ENCODE data around the gene FGF2. TPM values are rescaled to one million over a fixed set of nuclear protein-coding genes. Genes with fewer than 3 reads are reported as not detected.
"Not testable (repeated sequence)": the region's sequence is repeated elsewhere in the genome, so short reads cannot be mapped to it uniquely, and the experiment has no call there.

FGF2 gene
- total RNA-seq, 1 experiment from 2014 or later = 33.7 TPM

GRCh38 chr4:122863639-122864038 is 37.0 kb downstream of the FGF2 start:
- Mint-ChIP-seq H3K27ac (ENCODE audit: unreplicated experiment) (no peak overlapping the region), H3K9me3 (ENCODE audit: low read depth, unreplicated experiment) (no peaks in the 10 kb centered on the region), H3K4me1 (ENCODE audit: low read depth, unreplicated experiment) (peaks cover 25% of the 10 kb centered on the region), H3K4me3 (ENCODE audit: low read depth, unreplicated experiment) (no peak overlapping the region), H3K27me3 (ENCODE audit: unreplicated experiment) (no peaks in the 10 kb centered on the region), H3K36me3 (ENCODE audit: insufficient read depth, unreplicated experiment) (peaks cover 4% of the 10 kb centered on the region)
- BruUV-seq (replicated peaks) = no TSS peak
- no peak for DNase-seq
- TF ChIP-seq CTCF (IDR thresholded peaks at IDR 0.05; ENCODE audit: unreplicated experiment) = no peak
- intact Hi-C loops (cut with micrococcal nuclease; ENCODE audit: unreplicated experiment) = no loop called here
- CTCF ChIA-PET = no interaction called here

- peaks cover 4% of the 10 kb centered on the region for H3K36me3 Mint-ChIP-seq (ENCODE audit: insufficient read depth, unreplicated experiment)
- no peaks in the 10 kb centered on the region for H3K27me3 Mint-ChIP-seq (ENCODE audit: unreplicated experiment)
- no peak overlapping the region for H3K27ac Mint-ChIP-seq (ENCODE audit: unreplicated experiment)
- intact Hi-C loops (cut with micrococcal nuclease; ENCODE audit: unreplicated experiment) = no loop called here
- CTCF ChIA-PET = no interaction called here
- no peak for DNase-seq
- peaks cover 29% of the 10 kb centered on the region for H3K4me1 Mint-ChIP-seq (ENCODE audit: low read depth, unreplicated experiment)
- no peak for TF ChIP-seq CTCF (IDR thresholded peaks at IDR 0.05; ENCODE audit: unreplicated experiment)
- H3K4me3 Mint-ChIP-seq (ENCODE audit: low read depth, unreplicated experiment) = no peak overlapping the region
- no TSS peak for BruUV-seq (replicated peaks)
- no peaks in the 10 kb centered on the region for H3K9me3 Mint-ChIP-seq (ENCODE audit: low read depth, unreplicated experiment)
These were observed 38.8 kb downstream of the FGF2 start for GRCh38 chr4:122865425-122865824.

- BruUV-seq (replicated peaks); H3K27ac Mint-ChIP-seq (ENCODE audit: unreplicated experiment); intact Hi-C loops (cut with micrococcal nuclease; ENCODE audit: unreplicated experiment); DNase-seq; CTCF ChIA-PET; H3K9me3 Mint-ChIP-seq (ENCODE audit: low read depth, unreplicated experiment); H3K4me3 Mint-ChIP-seq (ENCODE audit: low read depth, unreplicated experiment); H3K27me3 Mint-ChIP-seq (ENCODE audit: unreplicated experiment): not testable (repeated sequence)
- Mint-ChIP-seq H3K36me3 (ENCODE audit: insufficient read depth, unreplicated experiment) (peaks cover 10% of the 10 kb centered on the region), H3K4me1 (ENCODE audit: low read depth, unreplicated experiment) (peaks cover 42% of the 10 kb centered on the region)
These were observed 41.6 kb downstream of the FGF2 start for GRCh38 chr4:122868235-122868634.

GRCh38 chr4:122873146-122873545 is 46.5 kb downstream of the FGF2 start:
- no peak for TF ChIP-seq CTCF (IDR thresholded peaks at IDR 0.05; ENCODE audit: unreplicated experiment)
- Mint-ChIP-seq H3K4me3 (ENCODE audit: low read depth, unreplicated experiment) (no peak overlapping the region), H3K27ac (ENCODE audit: unreplicated experiment) (peak overlapping the region; percentile 61), H3K27me3 (ENCODE audit: unreplicated experiment) (no peaks in the 10 kb centered on the region), H3K36me3 (ENCODE audit: insufficient read depth, unreplicated experiment) (peaks cover 18% of the 10 kb centered on the region), H3K9me3 (ENCODE audit: low read depth, unreplicated experiment) (peaks cover 9% of the 10 kb centered on the region), H3K4me1 (ENCODE audit: low read depth, unreplicated experiment) (peaks cover 45% of the 10 kb centered on the region)
- BruUV-seq (replicated peaks) = no TSS peak
- CTCF ChIA-PET = interaction anchor here (1.0 kb wide), 1 partner anchor 19 kb away, joined by 3 read pairs; no protein-coding TSS in a partner anchor
- no peak for DNase-seq
- intact Hi-C loops (cut with micrococcal nuclease; ENCODE audit: unreplicated experiment) = no loop called here

- peak; percentile 17 for DNase-seq
- H3K4me1 Mint-ChIP-seq (ENCODE audit: low read depth, unreplicated experiment) = peaks cover 53% of the 10 kb centered on the region
- peaks cover 18% of the 10 kb centered on the region for H3K36me3 Mint-ChIP-seq (ENCODE audit: insufficient read depth, unreplicated experiment)
- CTCF ChIA-PET = interaction anchor here (0.5 to 1.0 kb wide), 2 partner anchors 13 to 20 kb away, joined by 3 read pairs; no protein-coding TSS in a partner anchor
- H3K27me3 Mint-ChIP-seq (ENCODE audit: unreplicated experiment) = no peaks in the 10 kb centered on the region
- BruUV-seq (replicated peaks) = no TSS peak
- peak overlapping the region; percentile 61 for H3K27ac Mint-ChIP-seq (ENCODE audit: unreplicated experiment)
- H3K4me3 Mint-ChIP-seq (ENCODE audit: low read depth, unreplicated experiment) = no peak overlapping the region
- intact Hi-C loops (cut with micrococcal nuclease; ENCODE audit: unreplicated experiment) = no loop called here
- peaks cover 9% of the 10 kb centered on the region for H3K9me3 Mint-ChIP-seq (ENCODE audit: low read depth, unreplicated experiment)
- no peak for TF ChIP-seq CTCF (IDR thresholded peaks at IDR 0.05; ENCODE audit: unreplicated experiment)
These were observed 47.4 kb downstream of the FGF2 start for GRCh38 chr4:122873821-122874593.
